HG02852 (cell line): ENCODE data around the gene ZNF764.
A peak's percentile ranks its signal among the peaks of the same experiment; 100 is the strongest.
"Not testable (repeated sequence)": the region's sequence is repeated elsewhere in the genome, so short reads cannot be mapped to it uniquely, and the experiment has no call there.

Experiments
- ATAC-seq: cut with Tn5 transposase; IDR thresholded peaks from one replicate; pipeline ENCODE4 v1.9.1; 2021; ENCODE audit warnings: mild to moderate bottlenecking, moderate library complexity; ENCODE audit not compliant: unreplicated experiment

Gene ZNF764

GRCh38 chr16:30551781-30552180, 6.4 kb downstream of the ZNF764 start:
- no peak for ATAC-seq

GRCh38 chr16:30548416-30549253, 9.5 kb downstream of the ZNF764 start:
- no peak for ATAC-seq

GRCh38 chr16:30546115-30546514, 12.1 kb downstream of the ZNF764 start:
- ATAC-seq: no peak

- ATAC-seq: no peak
These were observed 15.1 kb downstream of the ZNF764 start for GRCh38 chr16:30543067-30543466.

- ATAC-seq: no peak
These were observed 16.5 kb downstream of the ZNF764 start for GRCh38 chr16:30541502-30542329.

GRCh38 chr16:30540916-30541464, 17.2 kb downstream of the ZNF764 start:
- not testable (repeated sequence) for ATAC-seq

GRCh38 chr16:30539986-30540526, 18.1 kb downstream of the ZNF764 start:
- not testable (repeated sequence) for ATAC-seq

GRCh38 chr16:30539000-30539964, 18.9 kb downstream of the ZNF764 start:
- no peak for ATAC-seq

- ATAC-seq: not testable (repeated sequence)
These were observed 21.7 kb downstream of the ZNF764 start for GRCh38 chr16:30536391-30537024.

GRCh38 chr16:30535777-30536190, 22.4 kb downstream of the ZNF764 start:
- ATAC-seq: no peak

GRCh38 chr16:30535106-30535776, 22.9 kb downstream of the ZNF764 start:
- ATAC-seq: peak; percentile 23

GRCh38 chr16:30534368-30535105, 23.6 kb downstream of the ZNF764 start, which contains the start of gene ZNF747:
Gene ZNF747, minus strand, starts transcription at chr16:30534858. Its CDS starts 179 bp downstream, at chr16:30534679.
- peak; percentile 62 for ATAC-seq

- no peak for ATAC-seq
These were observed 24.3 kb downstream of the ZNF764 start for GRCh38 chr16:30533748-30534367.

GRCh38 chr16:30533146-30533522, 25.0 kb downstream of the ZNF764 start:
- no peak for ATAC-seq

- no peak for ATAC-seq
These were observed 25.7 kb downstream of the ZNF764 start for GRCh38 chr16:30532285-30533145.

- no peak for ATAC-seq
These were observed 27.8 kb downstream of the ZNF764 start for GRCh38 chr16:30530163-30531037.
